H1 (cell line): Measurements from ENCODE around the gene PIEZO1. TPM values are rescaled to one million over a fixed set of nuclear protein-coding genes. Genes with fewer than 3 reads are reported as not detected.

ENCODE experiments used
- HDAC6 ChIP-seq: IDR thresholded peaks from one replicate; pipeline ENCODE4 v1.7.1; 2012; ENCODE audit warnings: low read depth, mild to moderate bottlenecking, inconsistent platforms, low read length, moderate library complexity
- JUN ChIP-seq: IDR thresholded peaks from 2 replicates; pipeline ENCODE4 v1.6.1; 2011; ENCODE audit warnings: low read depth, mild to moderate bottlenecking, improper control_type of control experiment, low read length
- polyA plus RNA-seq, 7 experiments: library from polyadenylated mRNA; depleted of rRNA in 3 of 7; stranded (reverse) in 5 of 7; unstranded in 2 of 7; fragments of >200 nt in 5 of 7; fragments of 200-250 nt in 2 of 7; gene quantifications; 1 replicate in 5 of 7; 2 replicates in 1 of 7; 4 replicates in 1 of 7; pipeline versions ENCODE4 v1.2.1 to v1.2.3, GENCODE V29; 2011 to 2013; ENCODE audit warnings: missing spikeins in 2 of 7, mixed read lengths in 2 of 7
- total RNA-seq: library from RNA; stranded (reverse); fragmentation: NEBNext Ultra II Directional; extraction: Animal tissue kit (Norgen Biotek cat#: 25700); gene quantifications from 2 replicates; pipeline ENCODE4 v1.2.1, GENCODE V29; 2021
- TF ChIP-seq, protein P1 (sequence below): fragments of 300-600 bp; sonication (generic); IDR thresholded peaks from 2 replicates; pipeline ENCODE4 v1.7.1; 2012; ENCODE audit warnings: low read length, moderate library complexity, mild to moderate bottlenecking, inconsistent platforms; ENCODE audit not compliant: insufficient replicate concordance

Gene PIEZO1
- total and polyA plus RNA-seq, 2 of the 8 experiments (the other 6 are each of a cell fraction or from before 2014, with no cell fraction given), result 42.3 to 67.5 TPM

- TF ChIP-seq, protein P1, sequence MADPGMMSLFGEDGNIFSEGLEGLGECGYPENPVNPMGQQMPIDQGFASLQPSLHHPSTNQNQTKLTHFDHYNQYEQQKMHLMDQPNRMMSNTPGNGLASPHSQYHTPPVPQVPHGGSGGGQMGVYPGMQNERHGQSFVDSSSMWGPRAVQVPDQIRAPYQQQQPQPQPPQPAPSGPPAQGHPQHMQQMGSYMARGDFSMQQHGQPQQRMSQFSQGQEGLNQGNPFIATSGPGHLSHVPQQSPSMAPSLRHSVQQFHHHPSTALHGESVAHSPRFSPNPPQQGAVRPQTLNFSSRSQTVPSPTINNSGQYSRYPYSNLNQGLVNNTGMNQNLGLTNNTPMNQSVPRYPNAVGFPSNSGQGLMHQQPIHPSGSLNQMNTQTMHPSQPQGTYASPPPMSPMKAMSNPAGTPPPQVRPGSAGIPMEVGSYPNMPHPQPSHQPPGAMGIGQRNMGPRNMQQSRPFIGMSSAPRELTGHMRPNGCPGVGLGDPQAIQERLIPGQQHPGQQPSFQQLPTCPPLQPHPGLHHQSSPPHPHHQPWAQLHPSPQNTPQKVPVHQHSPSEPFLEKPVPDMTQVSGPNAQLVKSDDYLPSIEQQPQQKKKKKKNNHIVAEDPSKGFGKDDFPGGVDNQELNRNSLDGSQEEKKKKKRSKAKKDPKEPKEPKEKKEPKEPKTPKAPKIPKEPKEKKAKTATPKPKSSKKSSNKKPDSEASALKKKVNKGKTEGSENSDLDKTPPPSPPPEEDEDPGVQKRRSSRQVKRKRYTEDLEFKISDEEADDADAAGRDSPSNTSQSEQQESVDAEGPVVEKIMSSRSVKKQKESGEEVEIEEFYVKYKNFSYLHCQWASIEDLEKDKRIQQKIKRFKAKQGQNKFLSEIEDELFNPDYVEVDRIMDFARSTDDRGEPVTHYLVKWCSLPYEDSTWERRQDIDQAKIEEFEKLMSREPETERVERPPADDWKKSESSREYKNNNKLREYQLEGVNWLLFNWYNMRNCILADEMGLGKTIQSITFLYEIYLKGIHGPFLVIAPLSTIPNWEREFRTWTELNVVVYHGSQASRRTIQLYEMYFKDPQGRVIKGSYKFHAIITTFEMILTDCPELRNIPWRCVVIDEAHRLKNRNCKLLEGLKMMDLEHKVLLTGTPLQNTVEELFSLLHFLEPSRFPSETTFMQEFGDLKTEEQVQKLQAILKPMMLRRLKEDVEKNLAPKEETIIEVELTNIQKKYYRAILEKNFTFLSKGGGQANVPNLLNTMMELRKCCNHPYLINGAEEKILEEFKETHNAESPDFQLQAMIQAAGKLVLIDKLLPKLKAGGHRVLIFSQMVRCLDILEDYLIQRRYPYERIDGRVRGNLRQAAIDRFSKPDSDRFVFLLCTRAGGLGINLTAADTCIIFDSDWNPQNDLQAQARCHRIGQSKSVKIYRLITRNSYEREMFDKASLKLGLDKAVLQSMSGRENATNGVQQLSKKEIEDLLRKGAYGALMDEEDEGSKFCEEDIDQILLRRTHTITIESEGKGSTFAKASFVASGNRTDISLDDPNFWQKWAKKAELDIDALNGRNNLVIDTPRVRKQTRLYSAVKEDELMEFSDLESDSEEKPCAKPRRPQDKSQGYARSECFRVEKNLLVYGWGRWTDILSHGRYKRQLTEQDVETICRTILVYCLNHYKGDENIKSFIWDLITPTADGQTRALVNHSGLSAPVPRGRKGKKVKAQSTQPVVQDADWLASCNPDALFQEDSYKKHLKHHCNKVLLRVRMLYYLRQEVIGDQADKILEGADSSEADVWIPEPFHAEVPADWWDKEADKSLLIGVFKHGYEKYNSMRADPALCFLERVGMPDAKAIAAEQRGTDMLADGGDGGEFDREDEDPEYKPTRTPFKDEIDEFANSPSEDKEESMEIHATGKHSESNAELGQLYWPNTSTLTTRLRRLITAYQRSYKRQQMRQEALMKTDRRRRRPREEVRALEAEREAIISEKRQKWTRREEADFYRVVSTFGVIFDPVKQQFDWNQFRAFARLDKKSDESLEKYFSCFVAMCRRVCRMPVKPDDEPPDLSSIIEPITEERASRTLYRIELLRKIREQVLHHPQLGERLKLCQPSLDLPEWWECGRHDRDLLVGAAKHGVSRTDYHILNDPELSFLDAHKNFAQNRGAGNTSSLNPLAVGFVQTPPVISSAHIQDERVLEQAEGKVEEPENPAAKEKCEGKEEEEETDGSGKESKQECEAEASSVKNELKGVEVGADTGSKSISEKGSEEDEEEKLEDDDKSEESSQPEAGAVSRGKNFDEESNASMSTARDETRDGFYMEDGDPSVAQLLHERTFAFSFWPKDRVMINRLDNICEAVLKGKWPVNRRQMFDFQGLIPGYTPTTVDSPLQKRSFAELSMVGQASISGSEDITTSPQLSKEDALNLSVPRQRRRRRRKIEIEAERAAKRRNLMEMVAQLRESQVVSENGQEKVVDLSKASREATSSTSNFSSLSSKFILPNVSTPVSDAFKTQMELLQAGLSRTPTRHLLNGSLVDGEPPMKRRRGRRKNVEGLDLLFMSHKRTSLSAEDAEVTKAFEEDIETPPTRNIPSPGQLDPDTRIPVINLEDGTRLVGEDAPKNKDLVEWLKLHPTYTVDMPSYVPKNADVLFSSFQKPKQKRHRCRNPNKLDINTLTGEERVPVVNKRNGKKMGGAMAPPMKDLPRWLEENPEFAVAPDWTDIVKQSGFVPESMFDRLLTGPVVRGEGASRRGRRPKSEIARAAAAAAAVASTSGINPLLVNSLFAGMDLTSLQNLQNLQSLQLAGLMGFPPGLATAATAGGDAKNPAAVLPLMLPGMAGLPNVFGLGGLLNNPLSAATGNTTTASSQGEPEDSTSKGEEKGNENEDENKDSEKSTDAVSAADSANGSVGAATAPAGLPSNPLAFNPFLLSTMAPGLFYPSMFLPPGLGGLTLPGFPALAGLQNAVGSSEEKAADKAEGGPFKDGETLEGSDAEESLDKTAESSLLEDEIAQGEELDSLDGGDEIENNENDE, result no peak
- TF ChIP-seq JUN, result no peak
- no peak for TF ChIP-seq HDAC6
Observed at GRCh38 chr16:88723507-88723887, 61.5 kb downstream of the PIEZO1 start (continued).
